IMR-90 (cell line): Measurements from ENCODE around the gene FFAR2.

ENCODE experiments used
- CTCF ChIP-seq: conservative IDR thresholded peaks from 2 replicates; pipeline ENCODE4 v1.5.1; 2012; ENCODE audit warnings: mild to moderate bottlenecking, low read depth, low read length, improper control_type of control experiment
- FOS ChIP-seq: fragments of 150-350 bp; IDR thresholded peaks from 2 replicates; pipeline ENCODE4 v1.6.1; 2016; ENCODE audit warnings: low read depth, low read length
- POLR2A ChIP-seq: IDR thresholded peaks from 2 replicates; pipeline ENCODE4 v1.6.1; 2012; ENCODE audit warnings: mild to moderate bottlenecking, low read depth, low read length
- RCOR1 ChIP-seq: IDR thresholded peaks from 2 replicates; pipeline ENCODE4 v1.6.1; 2012; ENCODE audit warnings: mild to moderate bottlenecking, low read length, improper control_type of control experiment; ENCODE audit not compliant: insufficient replicate concordance
- RFX5 ChIP-seq: IDR thresholded peaks from 2 replicates; pipeline ENCODE4 v1.8.0; 2012; ENCODE audit warnings: low read depth, mild to moderate bottlenecking, low read length, moderate library complexity
- USF2 ChIP-seq: fragments of 150-350 bp; IDR thresholded peaks from 2 replicates; pipeline ENCODE4 v1.6.1; 2017; ENCODE audit warnings: mild to moderate bottlenecking, antibody characterized with exemption, low read length, low read depth

GRCh38 chr19:35432911-35433310 is 15.1 kb upstream of the FFAR2 start:
- TF ChIP-seq CTCF: no peak
- no peak for TF ChIP-seq POLR2A
- no peak for TF ChIP-seq RCOR1
- no peak for TF ChIP-seq RFX5
- TF ChIP-seq USF2: no peak
- TF ChIP-seq FOS: no peak
